Lung (tissue), 12 donors: ENCODE measurements around the gene PTPRN2. TPM values are rescaled to one million over a fixed set of nuclear protein-coding genes. Genes with fewer than 3 reads are reported as not detected.

Source experiments
- ATAC-seq: fragments of 200-7000 bp; cut with Tn5 transposase; one replicate; pipeline ENCODE4 v1.9.1; 2020; ENCODE audit warnings: moderate number of reproducible peaks; ENCODE audit not compliant: insufficient read depth, low FRiP score
- DNase-seq, 3 donors: peaks; one replicate each; pipeline ENCODE4 v3.0.0-alpha.2; 2013 to 2017
- H3K27ac ChIP-seq, 2 donors: one replicate each; pipeline ENCODE4 v1.5.1; 2013; ENCODE audit warnings: mild to moderate bottlenecking in 2 of 2, moderate library complexity in 2 of 2, control low read depth in 1 of 2, inconsistent platforms in 1 of 2, low read depth in 1 of 2, low read length in 1 of 2
- H3K27me3 ChIP-seq, 3 donors: one replicate each; pipeline ENCODE4 v1.5.1; 2013; ENCODE audit warnings: low read length in 2 of 3; ENCODE audit not compliant: control insufficient read depth in 3 of 3, insufficient read depth in 3 of 3
- H3K36me3 ChIP-seq, 4 donors: one replicate each; pipeline ENCODE4 v1.5.1; 2013; ENCODE audit warnings: low read length in 4 of 4, mild to moderate bottlenecking in 1 of 4, moderate library complexity in 1 of 4; ENCODE audit not compliant: control insufficient read depth in 4 of 4, insufficient read depth in 4 of 4
- H3K4me1 ChIP-seq, 5 donors: one replicate each; pipeline ENCODE4 v1.5.1; 2013; ENCODE audit warnings: low read length in 5 of 5, mild to moderate bottlenecking in 2 of 5, moderate library complexity in 1 of 5; ENCODE audit not compliant: control insufficient read depth in 5 of 5, insufficient read depth in 5 of 5
- H3K4me3 ChIP-seq: one replicate; pipeline ENCODE4 v1.5.1; 2013; ENCODE audit warnings: mild to moderate bottlenecking, control low read depth, moderate library complexity
- H3K9ac ChIP-seq, 2 donors: one replicate each; pipeline ENCODE4 v1.5.1; 2013; ENCODE audit warnings: low read length in 2 of 2, control low read depth in 1 of 2; ENCODE audit not compliant: insufficient read depth in 1 of 2
- H3K9me3 ChIP-seq, 4 donors: one replicate each; pipeline ENCODE4 v1.5.1; 2013; ENCODE audit warnings: low read length in 3 of 4, mild to moderate bottlenecking in 1 of 4, moderate library complexity in 1 of 4; ENCODE audit not compliant: control insufficient read depth in 4 of 4, insufficient read depth in 3 of 4
- CTCF ChIP-seq: IDR thresholded peaks from 2 replicates; pipeline ENCODE4 v1.5.1; 2012; ENCODE audit warnings: mild to moderate bottlenecking; ENCODE audit errors: control extremely low read depth, extremely low read depth
- WGBS, 2 donors: extraction: QIAGEN DNeasy Blood & Tissue Kit; methylation state at CpG; one replicate each; pipeline ENCODE4 v1.1.7; 2013; 5-methylcytosine and 5-hydroxymethylcytosine counted together
- polyA plus RNA-seq, 2 donors: library from polyadenylated mRNA; stranded (reverse); fragments of 200-250 nt; gene quantifications; one replicate each; pipeline ENCODE4 v1.2.1, GENCODE V29; 2013
- total RNA-seq, 2 donors: library from RNA; depleted of rRNA in 1 of 2; stranded (reverse); fragments of >200 nt in 1 of 2; gene quantifications; one replicate each; pipeline ENCODE4 v1.2.1, GENCODE V29; 2014 to 2021
- donor health status: control.
- donor health status: control.
- donor health status: Bipolar disorder and iron deficiency.
- donor health status: healthy.
- donor health status: DM: yes; HTN: yes; CAD: no.

PTPRN2 gene
- total and polyA plus RNA-seq, 4 donors = 2.1 to 7.4 (median 4.4) TPM

GRCh38 chr7:158570449-158571170, 17.0 kb downstream of the PTPRN2 start:
- no peak overlapping the region for H3K9ac ChIP-seq
- no peak for ATAC-seq
- TF ChIP-seq CTCF = no peak
- peaks cover 0 to 4% (median 0%) of the 10 kb centered on the region in 4 donors for H3K9me3 ChIP-seq
- H3K4me3 ChIP-seq = no peak overlapping the region
- WGBS, 2 donors = 80 to 91% methylated on average over 44 of the region's 44 CpGs
- H3K27me3 ChIP-seq = peaks cover 5 to 18% (median 7%) of the 10 kb centered on the region in 3 donors
- no peak for DNase-seq
- no peaks in the 10 kb centered on the region for H3K36me3 ChIP-seq
- H3K27ac ChIP-seq = no peak overlapping the region
- H3K4me1 ChIP-seq = peaks cover 0 to 2% (median 0%) of the 10 kb centered on the region in 5 donors

GRCh38 chr7:158569858-158570323, 17.7 kb downstream of the PTPRN2 start:
- 8 to 21% methylated on average over 26 to 53 of the region's 53 CpGs for WGBS, 2 donors
- ATAC-seq (no peak), DNase-seq (no peak)

GRCh38 chr7:158568974-158569857, 18.4 kb downstream of the PTPRN2 start:
- peaks cover 0 to 4% (median 0%) of the 10 kb centered on the region in 4 donors for H3K9me3 ChIP-seq
- H3K4me3 ChIP-seq = no peak overlapping the region
- no peak overlapping the region for H3K9ac ChIP-seq
- TF ChIP-seq CTCF = no peak
- H3K27me3 ChIP-seq = peaks cover 5 to 18% (median 7%) of the 10 kb centered on the region in 3 donors
- no peak overlapping the region for H3K27ac ChIP-seq
- DNase-seq (peak in 1 of 3 donors; percentile 27), ATAC-seq (no peak)
- 49 to 72% methylated on average over 50 to 61 of the region's 67 CpGs for WGBS, 2 donors
- H3K36me3 ChIP-seq = no peaks in the 10 kb centered on the region
- peaks cover 0 to 2% (median 0%) of the 10 kb centered on the region in 5 donors for H3K4me1 ChIP-seq

More at GRCh38 chr7:158569858-158570323, 17.7 kb downstream of the PTPRN2 start:
- peaks cover 5 to 18% (median 7%) of the 10 kb centered on the region in 3 donors for H3K27me3 ChIP-seq
- H3K9me3 ChIP-seq = peaks cover 0 to 4% (median 0%) of the 10 kb centered on the region in 4 donors
- no peak overlapping the region for H3K27ac ChIP-seq
- H3K4me1 ChIP-seq = peaks cover 0 to 2% (median 0%) of the 10 kb centered on the region in 5 donors
- no peak for TF ChIP-seq CTCF
- H3K9ac ChIP-seq = no peak overlapping the region
- H3K36me3 ChIP-seq = no peaks in the 10 kb centered on the region
- no peak overlapping the region for H3K4me3 ChIP-seq
